ENCODE measurements around the gene SPINK8.
"Not testable (repeated sequence)": the region's sequence is repeated elsewhere in the genome, so short reads cannot be mapped to it uniquely, and the experiment has no call there.

SPINK8 gene

GRCh38 chr3:48352546-48352945, 19.1 kb upstream of the SPINK8 start:
- H3K4me2 ChIP-seq (ENCODE audit: low read length) = no peak overlapping the region
- H3K36me3 ChIP-seq (ENCODE audit: insufficient read depth, low read length) = no peaks in the 10 kb centered on the region
- no peaks in the 10 kb centered on the region for H3K4me1 ChIP-seq (ENCODE audit: control insufficient read depth, insufficient read depth, low read length)
- no peak overlapping the region for H3K9ac ChIP-seq (ENCODE audit: low read depth, low read length)
- peaks cover 2% of the 10 kb centered on the region for H3K9me3 ChIP-seq (replicated peaks; ENCODE audit: low read length)
- peaks cover 57% of the 10 kb centered on the region for H3K27me3 ChIP-seq (ENCODE audit: control insufficient read depth, insufficient read depth, low read length)
- H3K4me3 ChIP-seq (ENCODE audit: low read length) = no peak overlapping the region

GRCh38 chr3:48347500-48347899, 14.0 kb upstream of the SPINK8 start:
- H3K4me1 ChIP-seq (ENCODE audit: control insufficient read depth, insufficient read depth, low read length) = no peaks in the 10 kb centered on the region
- H3K4me2 ChIP-seq (ENCODE audit: low read length) = no peak overlapping the region
- H3K36me3 ChIP-seq (ENCODE audit: insufficient read depth, low read length) = no peaks in the 10 kb centered on the region
- H3K9me3 ChIP-seq (replicated peaks; ENCODE audit: low read length) = no peaks in the 10 kb centered on the region
- H3K9ac ChIP-seq (ENCODE audit: low read depth, low read length) = no peak overlapping the region
- peaks cover 35% of the 10 kb centered on the region for H3K27me3 ChIP-seq (ENCODE audit: control insufficient read depth, insufficient read depth, low read length)
- H3K4me3 ChIP-seq (ENCODE audit: low read length) = no peak overlapping the region

GRCh38 chr3:48345946-48346572, 12.6 kb upstream of the SPINK8 start:
- peaks cover 28% of the 10 kb centered on the region for H3K27me3 ChIP-seq (ENCODE audit: control insufficient read depth, insufficient read depth, low read length)
- no peaks in the 10 kb centered on the region for H3K36me3 ChIP-seq (ENCODE audit: insufficient read depth, low read length)
- H3K9me3 ChIP-seq (replicated peaks; ENCODE audit: low read length) = no peaks in the 10 kb centered on the region
- no peaks in the 10 kb centered on the region for H3K4me1 ChIP-seq (ENCODE audit: control insufficient read depth, insufficient read depth, low read length)
- no peak overlapping the region for H3K4me3 ChIP-seq (ENCODE audit: low read length)
- no peak overlapping the region for H3K9ac ChIP-seq (ENCODE audit: low read depth, low read length)
- H3K4me2 ChIP-seq (ENCODE audit: low read length) = no peak overlapping the region

- Histone ChIP-seq H3K9ac (ENCODE audit: low read depth, low read length) (no peak overlapping the region), H3K4me1 (ENCODE audit: control insufficient read depth, insufficient read depth, low read length) (no peaks in the 10 kb centered on the region), H3K27me3 (ENCODE audit: control insufficient read depth, insufficient read depth, low read length) (peaks cover 23% of the 10 kb centered on the region), H3K4me3 (ENCODE audit: low read length) (no peak overlapping the region), H3K4me2 (ENCODE audit: low read length) (no peak overlapping the region), H3K36me3 (ENCODE audit: insufficient read depth, low read length) (no peaks in the 10 kb centered on the region), H3K9me3 (replicated peaks; ENCODE audit: low read length) (no peaks in the 10 kb centered on the region)
Measured at GRCh38 chr3:48344867-48345507, 11.5 kb upstream of the SPINK8 start.

- no peaks in the 10 kb centered on the region for H3K36me3 ChIP-seq (ENCODE audit: insufficient read depth, low read length)
- H3K9ac ChIP-seq (ENCODE audit: low read depth, low read length) = no peak overlapping the region
- H3K4me1 ChIP-seq (ENCODE audit: control insufficient read depth, insufficient read depth, low read length) = no peaks in the 10 kb centered on the region
- no peak overlapping the region for H3K4me3 ChIP-seq (ENCODE audit: low read length)
- H3K27me3 ChIP-seq (ENCODE audit: control insufficient read depth, insufficient read depth, low read length) = peaks cover 23% of the 10 kb centered on the region
- no peaks in the 10 kb centered on the region for H3K9me3 ChIP-seq (replicated peaks; ENCODE audit: low read length)
- no peak overlapping the region for H3K4me2 ChIP-seq (ENCODE audit: low read length)
Measured at GRCh38 chr3:48343432-48343831, 10.0 kb upstream of the SPINK8 start.

GRCh38 chr3:48338635-48339034, 5.2 kb upstream of the SPINK8 start:
- no peak overlapping the region for H3K9ac ChIP-seq (ENCODE audit: low read depth, low read length)
- H3K4me2 ChIP-seq (ENCODE audit: low read length) = no peak overlapping the region
- H3K4me3 ChIP-seq (ENCODE audit: low read length) = no peak overlapping the region
- peaks cover 12% of the 10 kb centered on the region for H3K27me3 ChIP-seq (ENCODE audit: control insufficient read depth, insufficient read depth, low read length)
- no peaks in the 10 kb centered on the region for H3K4me1 ChIP-seq (ENCODE audit: control insufficient read depth, insufficient read depth, low read length)
- no peaks in the 10 kb centered on the region for H3K36me3 ChIP-seq (ENCODE audit: insufficient read depth, low read length)
- no peaks in the 10 kb centered on the region for H3K9me3 ChIP-seq (replicated peaks; ENCODE audit: low read length)

- not testable (repeated sequence) for H3K36me3 ChIP-seq (ENCODE audit: insufficient read depth, low read length); H3K4me2 ChIP-seq (ENCODE audit: low read length); H3K9me3 ChIP-seq (replicated peaks; ENCODE audit: low read length); H3K9ac ChIP-seq (ENCODE audit: low read depth, low read length); H3K4me1 ChIP-seq (ENCODE audit: control insufficient read depth, insufficient read depth, low read length); H3K4me3 ChIP-seq (ENCODE audit: low read length)
- H3K27me3 ChIP-seq (ENCODE audit: control insufficient read depth, insufficient read depth, low read length) = peaks cover 22% of the 10 kb centered on the region
Measured at GRCh38 chr3:48337536-48337935, 4.1 kb upstream of the SPINK8 start.

GRCh38 chr3:48335286-48335685, 1.8 kb upstream of the SPINK8 start:
- not testable (repeated sequence) for H3K9me3 ChIP-seq (replicated peaks; ENCODE audit: low read length); H3K4me2 ChIP-seq (ENCODE audit: low read length); H3K36me3 ChIP-seq (ENCODE audit: insufficient read depth, low read length); H3K4me3 ChIP-seq (ENCODE audit: low read length); H3K4me1 ChIP-seq (ENCODE audit: control insufficient read depth, insufficient read depth, low read length); H3K9ac ChIP-seq (ENCODE audit: low read depth, low read length)
- H3K27me3 ChIP-seq (ENCODE audit: control insufficient read depth, insufficient read depth, low read length) = peaks cover 31% of the 10 kb centered on the region

- no peak overlapping the region for H3K4me2 ChIP-seq (ENCODE audit: low read length)
- no peak overlapping the region for H3K9ac ChIP-seq (ENCODE audit: low read depth, low read length)
- no peak overlapping the region for H3K4me3 ChIP-seq (ENCODE audit: low read length)
- no peaks in the 10 kb centered on the region for H3K4me1 ChIP-seq (ENCODE audit: control insufficient read depth, insufficient read depth, low read length)
- peaks cover 35% of the 10 kb centered on the region for H3K27me3 ChIP-seq (ENCODE audit: control insufficient read depth, insufficient read depth, low read length)
- no peaks in the 10 kb centered on the region for H3K36me3 ChIP-seq (ENCODE audit: insufficient read depth, low read length)
- no peaks in the 10 kb centered on the region for H3K9me3 ChIP-seq (replicated peaks; ENCODE audit: low read length)
Measured at GRCh38 chr3:48334605-48335004, 1.1 kb upstream of the SPINK8 start.

GRCh38 chr3:48331706-48332435, 1.6 kb downstream of the SPINK8 start:
- H3K9ac ChIP-seq (ENCODE audit: low read depth, low read length); H3K4me2 ChIP-seq (ENCODE audit: low read length); H3K4me1 ChIP-seq (ENCODE audit: control insufficient read depth, insufficient read depth, low read length); H3K9me3 ChIP-seq (replicated peaks; ENCODE audit: low read length); H3K36me3 ChIP-seq (ENCODE audit: insufficient read depth, low read length); H3K4me3 ChIP-seq (ENCODE audit: low read length): not testable (repeated sequence)
- peaks cover 58% of the 10 kb centered on the region for H3K27me3 ChIP-seq (ENCODE audit: control insufficient read depth, insufficient read depth, low read length)

- H3K4me2 ChIP-seq (ENCODE audit: low read length) = no peak overlapping the region
- H3K36me3 ChIP-seq (ENCODE audit: insufficient read depth, low read length) = no peaks in the 10 kb centered on the region
- no peak overlapping the region for H3K9ac ChIP-seq (ENCODE audit: low read depth, low read length)
- H3K27me3 ChIP-seq (ENCODE audit: control insufficient read depth, insufficient read depth, low read length) = peaks cover 55% of the 10 kb centered on the region
- H3K4me3 ChIP-seq (ENCODE audit: low read length) = no peak overlapping the region
- no peaks in the 10 kb centered on the region for H3K4me1 ChIP-seq (ENCODE audit: control insufficient read depth, insufficient read depth, low read length)
- no peaks in the 10 kb centered on the region for H3K9me3 ChIP-seq (replicated peaks; ENCODE audit: low read length)
Measured at GRCh38 chr3:48320996-48321395, 12.5 kb downstream of the SPINK8 start.

Data from skeletal muscle satellite cell (primary cell).